SKM-1 (cell line): Measurements from ENCODE around the gene ZMIZ1.

Experiments used
- DNase-seq: peaks from one replicate; lab custom pipeline; 2025; ENCODE audit not compliant: unreplicated experiment; lab: John Stamatoyannopoulos, UW

ZMIZ1 gene

GRCh38 chr10:79347894-79348639, 279.3 kb downstream of the ZMIZ1 start:
- peak; percentile 28 for DNase-seq

GRCh38 chr10:79348640-79348988, 279.8 kb downstream of the ZMIZ1 start:
- DNase-seq = no peak

- DNase-seq = no peak
Measured at GRCh38 chr10:79349072-79349491, 280.3 kb downstream of the ZMIZ1 start.

GRCh38 chr10:79349766-79350406, 281.1 kb downstream of the ZMIZ1 start:
- no peak for DNase-seq

- no peak for DNase-seq
Measured at GRCh38 chr10:79350407-79351154, 281.8 kb downstream of the ZMIZ1 start.

GRCh38 chr10:79351332-79351731, 282.6 kb downstream of the ZMIZ1 start:
- no peak for DNase-seq

- DNase-seq = no peak
Measured at GRCh38 chr10:79352035-79352877, 283.5 kb downstream of the ZMIZ1 start.

GRCh38 chr10:79353000-79353406, 284.2 kb downstream of the ZMIZ1 start:
- DNase-seq = peak; percentile 6

- DNase-seq = no peak
Measured at GRCh38 chr10:79353726-79354125, 285.0 kb downstream of the ZMIZ1 start.

GRCh38 chr10:79354141-79354540, 285.4 kb downstream of the ZMIZ1 start:
- no peak for DNase-seq

GRCh38 chr10:79354615-79355014, 285.8 kb downstream of the ZMIZ1 start:
- DNase-seq = no peak

GRCh38 chr10:79355420-79356017, 286.8 kb downstream of the ZMIZ1 start:
- no peak for DNase-seq

- DNase-seq = peak; percentile 42
Measured at GRCh38 chr10:79356104-79356503, 287.3 kb downstream of the ZMIZ1 start.

GRCh38 chr10:79357180-79357579, 288.4 kb downstream of the ZMIZ1 start:
- no peak for DNase-seq

- DNase-seq = no peak
Measured at GRCh38 chr10:79358811-79359210, 290.0 kb downstream of the ZMIZ1 start.

GRCh38 chr10:79359816-79360498, 291.2 kb downstream of the ZMIZ1 start:
- no peak for DNase-seq

- no peak for DNase-seq
Measured at GRCh38 chr10:79360499-79361342, 292.0 kb downstream of the ZMIZ1 start.

- no peak for DNase-seq
Measured at GRCh38 chr10:79361726-79362397, 293.1 kb downstream of the ZMIZ1 start.
